Measurements from ENCODE around the gene ZNF521.

Gene ZNF521

DNA sequence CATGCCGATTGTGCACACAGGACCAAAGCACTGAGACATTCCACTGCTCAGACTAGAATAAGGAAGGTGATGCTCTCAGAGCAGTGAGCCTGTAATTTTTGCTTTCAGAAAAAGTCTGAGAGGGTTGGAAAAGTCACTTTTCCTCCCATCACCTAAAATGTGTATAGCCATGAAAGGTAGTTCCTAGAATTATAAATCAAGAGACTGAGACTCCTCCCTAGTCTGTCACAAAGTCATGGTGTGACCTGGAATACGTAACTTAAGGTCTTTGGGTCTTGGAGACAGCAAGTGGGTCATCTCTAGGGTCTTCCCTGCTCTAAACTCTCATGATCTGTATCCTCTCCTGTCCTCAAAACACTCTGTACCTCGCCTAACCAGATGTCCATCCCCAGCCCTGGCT is 16.9 kb downstream of the ZNF521 start:
- DNase-seq, result no peak

DNA sequence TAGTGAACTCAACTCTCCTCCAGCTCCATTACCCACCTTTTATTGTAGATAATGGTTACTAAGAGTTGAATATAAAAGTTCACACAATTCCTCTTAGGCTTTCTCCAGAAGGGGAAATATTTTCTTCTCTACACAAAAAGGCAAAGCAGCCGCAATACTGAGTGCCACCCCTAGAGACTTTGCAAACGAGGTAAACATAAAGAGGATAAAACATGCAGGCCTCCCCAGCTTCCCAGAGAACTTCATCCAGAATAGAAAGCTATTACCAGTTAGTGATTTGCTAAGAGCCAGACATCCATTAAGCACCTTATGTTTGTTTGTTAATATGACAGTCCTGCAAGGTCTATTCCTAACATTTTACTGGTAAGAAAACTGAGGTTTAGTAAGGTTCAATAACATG is 17.4 kb downstream of the ZNF521 start:
- DNase-seq, result no peak

DNA sequence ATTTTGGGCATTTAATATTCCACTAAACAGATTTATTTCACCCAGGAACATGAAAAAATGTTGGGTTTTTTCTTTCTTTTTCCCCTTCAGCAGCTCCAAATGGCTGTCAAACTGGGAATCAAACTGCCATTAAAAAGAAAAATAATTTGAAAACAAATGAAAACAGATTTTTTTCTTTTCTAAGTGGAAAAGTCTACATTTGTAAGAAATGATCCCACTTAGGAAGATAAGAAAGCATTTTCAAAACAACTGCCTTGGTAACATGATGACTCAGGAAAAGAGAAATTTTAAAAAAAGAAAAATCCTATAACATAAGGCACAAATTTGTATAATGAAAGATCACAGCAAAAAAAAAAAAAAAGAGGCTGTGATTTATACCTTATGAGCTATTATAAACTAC is 20.0 kb downstream of the ZNF521 start:
- no peak for DNase-seq

DNA sequence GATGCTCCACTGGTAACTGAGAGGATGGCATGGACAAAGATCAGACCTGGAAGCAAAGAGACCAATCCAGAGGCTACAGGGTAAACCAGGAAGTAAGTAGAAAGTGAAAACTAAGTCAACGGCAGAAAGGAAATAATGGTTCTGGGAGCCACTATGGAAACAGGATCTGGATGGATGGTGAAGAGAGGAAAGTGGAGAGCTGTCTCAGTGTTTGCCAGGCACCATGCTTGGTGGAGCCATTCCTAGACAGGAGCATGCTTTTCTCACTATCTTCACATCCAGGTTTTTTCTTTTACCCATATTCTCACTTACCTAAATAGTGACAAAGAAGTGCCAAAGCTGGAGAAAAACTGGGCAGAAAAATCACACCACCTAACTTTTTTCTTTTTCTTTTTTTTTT is 22.2 kb downstream of the ZNF521 start:
- no peak for DNase-seq

DNA sequence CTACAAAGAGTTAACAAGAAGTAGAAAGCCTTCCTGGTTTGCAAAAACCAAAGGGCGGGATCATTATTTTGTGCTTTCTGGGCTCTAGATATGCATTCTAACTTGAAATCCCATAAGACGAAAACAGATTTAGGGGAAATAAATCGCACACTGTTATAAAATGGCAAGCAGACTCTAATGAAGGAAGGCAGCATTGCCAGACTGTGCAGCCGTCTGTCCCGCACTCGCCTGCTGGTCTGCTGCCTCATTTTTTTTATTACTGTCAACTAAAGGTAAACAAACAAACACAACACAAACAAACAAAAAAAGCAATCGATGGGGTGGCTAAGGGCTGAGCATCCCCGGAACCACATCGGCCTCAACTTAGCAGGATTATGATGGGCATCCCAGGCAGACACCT is 24.4 kb downstream of the ZNF521 start:
- DNase-seq, result no peak

GRCh38 chr18:25326361-25326952 is 25.5 kb downstream of the ZNF521 start:
- DNase-seq, result no peak

DNA sequence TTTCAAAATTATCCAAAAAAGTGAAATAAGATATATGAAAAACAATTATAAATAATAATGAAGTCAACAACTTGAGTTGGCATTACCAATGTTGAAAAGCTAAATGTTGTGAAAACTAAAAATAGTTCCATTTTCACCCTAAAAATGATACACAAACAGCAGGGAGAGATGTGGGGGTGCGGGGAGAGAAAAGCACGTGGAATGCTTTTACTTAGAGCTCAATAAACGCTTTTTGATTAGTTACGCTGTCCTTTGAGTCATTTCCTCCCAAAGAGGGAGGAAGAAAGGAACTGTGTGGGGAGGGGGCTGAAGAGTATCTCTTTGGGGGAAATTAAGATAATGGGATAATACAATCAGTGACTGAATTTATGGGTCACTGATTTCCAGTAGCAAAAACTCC is 29.2 kb downstream of the ZNF521 start:
- no peak for DNase-seq

DNA sequence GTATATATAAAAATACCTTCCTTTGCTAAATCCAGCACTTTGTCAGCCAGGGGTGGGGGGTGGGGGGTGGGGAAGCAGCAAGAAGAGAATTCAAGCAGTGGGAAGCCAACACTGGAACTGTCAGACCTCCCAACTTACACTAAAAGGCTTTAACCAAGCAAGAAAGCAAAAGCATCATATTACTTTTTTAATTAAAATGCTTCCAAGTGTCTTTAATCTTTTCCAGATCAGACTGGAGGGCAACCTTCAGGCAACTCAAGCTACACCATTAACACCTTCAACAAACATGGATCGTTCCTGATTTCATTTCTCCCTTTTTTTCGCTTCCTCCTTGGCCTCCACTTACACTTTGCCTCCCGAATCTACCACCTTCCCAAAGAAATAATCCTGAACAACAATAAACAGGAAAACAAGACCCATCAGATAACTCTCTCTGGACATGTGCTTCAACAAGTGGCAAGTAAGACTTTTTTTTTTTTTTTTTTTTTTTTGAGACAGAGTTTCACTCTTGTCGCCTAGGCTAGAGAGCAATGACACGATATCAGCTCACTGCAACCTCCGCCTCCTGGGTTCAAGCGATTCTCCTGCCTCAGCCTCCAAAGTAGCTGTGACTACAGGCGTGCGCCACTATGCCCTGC is 35.5 kb downstream of the ZNF521 start:
- DNase-seq, result no peak

DNA sequence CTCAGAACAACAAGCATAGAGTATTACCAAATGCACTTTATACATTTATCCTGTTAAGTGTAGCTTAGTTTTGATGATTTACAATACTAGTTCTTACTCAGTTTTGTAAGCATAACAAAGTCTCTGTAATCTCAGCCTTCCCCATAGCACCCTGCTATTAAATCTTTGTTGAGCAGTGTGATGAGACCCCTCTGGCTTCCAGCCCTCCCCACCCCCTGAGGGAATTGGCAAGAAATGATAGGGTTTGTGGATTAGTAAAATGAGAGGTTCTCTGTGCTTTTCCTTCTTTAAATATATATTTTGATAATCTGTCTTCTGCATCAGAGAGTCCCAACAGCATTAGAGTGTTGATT is 37.2 kb downstream of the ZNF521 start:
- no peak for DNase-seq

DNA sequence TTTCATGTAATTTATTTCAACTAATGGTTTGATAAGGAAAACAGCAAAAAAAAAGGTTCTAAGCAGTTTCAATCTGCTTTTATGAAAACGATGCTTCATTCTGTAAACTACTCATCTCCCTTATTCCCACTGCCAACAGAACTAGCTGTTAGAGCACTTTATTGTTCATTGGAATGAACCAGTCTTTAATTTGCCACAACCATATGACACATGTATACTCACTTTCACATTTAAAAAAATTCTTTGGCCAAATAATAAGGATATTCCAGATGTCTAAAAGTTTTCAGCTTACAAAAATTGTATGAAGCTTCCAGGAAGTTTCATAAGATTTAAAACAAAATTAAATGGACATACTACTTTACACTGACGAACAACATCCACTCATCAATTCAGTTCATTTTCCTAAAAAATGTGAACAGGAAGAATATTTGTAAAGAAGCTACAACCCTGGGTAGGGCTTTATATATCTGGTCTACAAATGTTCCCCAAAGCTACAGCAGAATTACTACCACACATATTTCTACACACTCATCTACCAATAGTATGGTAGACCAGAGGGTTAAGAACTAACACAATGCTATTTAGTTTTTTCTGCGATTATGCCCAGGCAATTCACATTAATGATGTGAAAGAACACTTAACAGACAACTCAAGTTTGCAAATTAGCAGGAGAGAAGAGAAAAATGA is 37.7 kb downstream of the ZNF521 start:
- no peak for DNase-seq

GRCh38 chr18:25313268-25313667 is 38.7 kb downstream of the ZNF521 start:
- no peak for DNase-seq

- no peak for DNase-seq
These were observed 41.9 kb downstream of the ZNF521 start for GRCh38 chr18:25310045-25310444.

DNA sequence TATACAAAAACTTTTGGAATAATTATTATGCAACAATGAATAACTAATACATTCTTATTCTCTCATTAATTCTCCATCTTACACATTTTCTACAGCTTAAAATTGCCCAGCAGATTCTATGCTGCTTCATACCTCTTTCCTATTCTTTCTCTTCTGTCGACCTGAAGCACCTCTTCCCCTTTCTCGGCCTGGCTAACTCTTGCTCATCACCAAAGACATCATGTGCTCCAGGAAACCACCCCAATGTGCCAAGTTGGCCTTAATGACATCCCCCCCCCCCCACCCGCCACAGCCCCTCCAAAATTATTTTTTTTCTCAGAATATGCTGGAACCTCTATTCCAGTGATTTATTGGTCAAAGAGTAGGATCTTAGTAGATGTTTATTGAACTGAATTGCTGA is 43.6 kb downstream of the ZNF521 start:
- DNase-seq, result no peak

- no peak for DNase-seq
These were observed 44.8 kb downstream of the ZNF521 start for GRCh38 chr18:25307192-25307591.

DNA sequence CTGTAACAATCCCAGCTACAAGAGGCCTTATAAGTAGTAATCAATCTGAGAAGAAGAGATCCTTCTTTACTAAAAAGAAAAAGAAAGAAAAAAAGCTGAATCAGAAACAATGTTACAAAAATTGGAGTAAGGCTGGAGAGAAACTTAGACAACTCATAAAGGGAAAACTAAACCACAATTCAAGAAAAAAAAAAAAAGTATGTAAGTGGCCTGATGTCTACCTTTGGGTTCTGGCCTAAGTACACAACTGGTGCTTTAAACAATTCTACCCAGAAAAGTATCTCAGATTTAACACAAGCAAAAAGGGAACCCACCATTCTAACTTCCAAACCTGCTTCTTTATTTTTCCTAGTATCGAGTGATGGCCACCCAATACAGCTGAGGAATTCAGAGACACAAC is 45.3 kb downstream of the ZNF521 start:
- no peak for DNase-seq

DNA sequence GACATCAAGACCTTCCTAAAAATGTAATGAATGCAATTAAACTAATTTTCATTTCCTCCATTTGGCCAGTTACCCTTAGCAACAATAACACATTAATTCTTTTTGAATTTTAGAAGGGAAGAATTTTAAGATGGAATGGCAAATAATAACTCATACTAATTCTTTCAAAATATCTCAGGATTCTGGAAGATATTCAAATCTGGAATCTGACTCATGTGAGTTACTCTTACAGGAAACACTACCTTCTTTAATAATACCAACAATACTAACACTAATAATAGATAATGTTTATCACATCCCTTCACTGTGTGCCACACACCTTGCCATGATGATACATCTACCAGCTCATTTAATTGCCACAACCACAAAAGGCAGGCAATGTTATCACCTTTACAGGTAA is 46.4 kb downstream of the ZNF521 start:
- no peak for DNase-seq

DNA sequence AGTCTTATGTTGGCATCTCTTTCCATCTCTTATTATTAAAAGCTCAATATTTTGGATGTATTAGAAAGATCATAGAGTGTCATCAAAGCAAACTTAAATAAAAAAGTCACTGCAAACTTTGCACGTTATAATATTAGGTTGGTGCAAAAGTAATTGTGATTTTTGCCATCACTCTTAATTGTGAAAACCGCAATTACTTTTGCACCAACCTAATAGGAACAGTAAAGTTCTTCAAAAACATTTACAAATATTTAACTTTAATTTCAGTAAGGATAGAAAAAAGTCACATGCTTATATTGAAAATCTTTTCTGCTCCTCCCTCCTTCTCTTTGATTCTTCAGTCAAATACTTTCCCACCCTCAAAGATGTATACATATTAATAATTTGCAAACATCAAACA is 51.5 kb downstream of the ZNF521 start:
- DNase-seq, result no peak

DNA sequence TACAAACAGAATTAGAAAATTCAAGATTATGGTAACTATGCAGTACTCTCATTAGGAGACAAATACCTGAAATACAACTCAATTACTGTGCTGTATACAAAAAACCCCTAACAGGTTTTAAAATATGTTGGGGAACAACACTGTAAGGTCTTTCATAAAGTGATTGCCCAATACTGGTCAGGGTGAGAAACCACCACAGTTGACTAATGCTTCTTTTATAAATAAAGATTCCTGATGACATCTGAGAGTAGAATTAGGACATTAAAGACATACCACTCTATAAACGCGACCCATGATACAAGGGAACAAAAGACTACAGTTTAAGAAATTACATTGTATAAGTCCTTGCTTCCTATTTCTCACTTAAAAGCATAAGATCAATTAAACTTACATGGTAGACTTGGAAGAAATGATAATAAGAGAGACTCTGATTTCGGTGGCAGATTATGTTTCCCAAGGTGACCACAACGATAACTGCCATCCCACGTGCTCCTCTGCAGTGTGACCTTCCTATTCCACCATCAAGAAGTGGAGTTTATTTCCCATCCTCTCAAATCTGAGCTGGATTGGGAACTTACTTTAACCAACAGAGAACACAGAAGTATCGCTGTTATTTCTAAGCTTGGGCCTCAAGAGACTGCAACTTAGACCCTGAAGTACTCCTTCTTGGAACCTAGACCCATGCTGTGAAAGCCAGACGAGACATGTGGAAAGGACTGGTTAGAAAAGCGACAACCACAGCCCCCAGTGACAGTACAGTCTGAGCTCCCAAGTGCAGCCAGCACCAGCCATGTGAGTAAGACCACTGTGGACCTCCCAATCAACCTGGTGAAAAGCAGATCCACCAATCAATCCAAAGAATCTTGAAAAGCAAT is 52.3 kb downstream of the ZNF521 start:
- no peak for DNase-seq

GRCh38 chr18:25298853-25299274 is 53.1 kb downstream of the ZNF521 start:
- no peak for DNase-seq

- DNase-seq, result no peak
These were observed 56.3 kb downstream of the ZNF521 start for GRCh38 chr18:25295624-25296138.

- DNase-seq, result no peak
These were observed 60.8 kb downstream of the ZNF521 start for GRCh38 chr18:25291150-25291549.

- no peak for DNase-seq
These were observed 62.9 kb downstream of the ZNF521 start for GRCh38 chr18:25289001-25289631.

GRCh38 chr18:25288340-25288938 is 63.5 kb downstream of the ZNF521 start:
- DNase-seq, result no peak
